Activated naive CD8-positive, alpha-beta T cell treated with anti-CD3 and anti-CD28 coated beads, Interleukin-2, amount 50 U/mL, for 16 hours (primary cell): Measurements from ENCODE around the gene IPO11.
"Not testable (repeated sequence)": the region's sequence is repeated elsewhere in the genome, so short reads cannot be mapped to it uniquely, and the experiment has no call there.

Experiments used
- DNase-seq: peaks from one replicate; pipeline ENCODE4 v3.0.0-alpha.2; 2020; ENCODE audit warnings: low read depth, low spot score

Gene IPO11

DNA sequence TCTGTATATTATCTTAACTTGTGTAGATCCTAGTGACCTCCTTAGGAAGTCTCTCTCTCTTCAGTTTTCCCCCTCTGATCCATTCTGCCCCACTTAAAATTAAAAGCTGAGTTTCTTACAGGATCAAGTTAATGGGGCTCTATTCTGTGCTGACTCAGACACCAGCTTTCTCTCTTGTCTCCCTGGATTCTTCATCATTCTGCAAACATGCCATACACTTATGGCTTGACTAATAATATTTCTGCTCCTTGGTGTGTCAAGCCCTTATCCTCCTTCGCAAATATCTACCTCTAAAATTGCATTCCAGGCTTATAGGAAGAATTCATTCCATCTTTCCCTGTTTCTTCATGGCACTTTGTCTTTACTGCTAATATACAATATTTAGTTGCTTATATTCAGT lies 184.1 kb downstream of the IPO11 start:
- no peak for DNase-seq

DNA sequence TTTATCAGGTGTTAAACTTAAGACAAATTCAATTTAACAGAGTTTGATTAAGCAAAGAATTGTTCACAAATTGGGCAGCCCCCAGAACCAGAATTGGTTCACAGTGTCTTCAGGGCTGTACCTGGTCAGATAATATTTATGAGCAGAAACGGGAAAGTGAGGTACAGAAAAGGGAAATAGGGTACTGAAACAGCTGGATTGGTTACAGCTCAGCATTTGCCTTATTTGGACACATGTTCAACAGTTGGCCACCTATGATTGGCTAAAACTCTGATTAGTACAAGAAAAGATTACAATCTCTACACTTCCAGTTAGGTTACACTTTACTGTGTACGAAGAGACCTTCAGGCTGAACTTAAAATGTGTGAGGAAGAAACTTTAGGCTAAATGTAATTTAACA lies 184.8 kb downstream of the IPO11 start:
- DNase-seq: no peak

- DNase-seq: no peak
Observed at GRCh38 chr5:62600560-62601252, 188.1 kb downstream of the IPO11 start.

- no peak for DNase-seq
Observed at GRCh38 chr5:62603934-62604333, 191.4 kb downstream of the IPO11 start.

DNA sequence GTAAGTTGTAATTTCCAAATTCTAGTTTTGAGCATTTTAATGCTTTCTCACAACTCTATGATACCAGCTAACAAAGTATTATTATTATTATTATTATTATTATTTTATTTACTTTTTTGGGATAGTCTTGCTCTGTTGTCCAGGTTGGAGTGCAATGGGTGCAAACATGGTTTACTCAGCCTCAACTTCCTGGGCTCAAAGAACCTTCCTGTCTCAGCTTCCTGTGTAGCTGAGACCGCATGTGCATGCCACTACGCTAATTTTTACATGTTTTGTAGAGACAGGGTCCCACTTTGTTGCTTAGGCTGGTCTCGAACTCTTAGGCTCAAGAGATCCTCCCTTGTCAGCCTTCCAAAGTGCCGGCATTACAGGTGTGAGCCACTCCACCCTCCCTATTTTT lies 193.1 kb downstream of the IPO11 start:
- no peak for DNase-seq

- no peak for DNase-seq
Observed at GRCh38 chr5:62606878-62607277, 194.3 kb downstream of the IPO11 start.

- no peak for DNase-seq
Observed at GRCh38 chr5:62607615-62608014, 195.1 kb downstream of the IPO11 start.

DNA sequence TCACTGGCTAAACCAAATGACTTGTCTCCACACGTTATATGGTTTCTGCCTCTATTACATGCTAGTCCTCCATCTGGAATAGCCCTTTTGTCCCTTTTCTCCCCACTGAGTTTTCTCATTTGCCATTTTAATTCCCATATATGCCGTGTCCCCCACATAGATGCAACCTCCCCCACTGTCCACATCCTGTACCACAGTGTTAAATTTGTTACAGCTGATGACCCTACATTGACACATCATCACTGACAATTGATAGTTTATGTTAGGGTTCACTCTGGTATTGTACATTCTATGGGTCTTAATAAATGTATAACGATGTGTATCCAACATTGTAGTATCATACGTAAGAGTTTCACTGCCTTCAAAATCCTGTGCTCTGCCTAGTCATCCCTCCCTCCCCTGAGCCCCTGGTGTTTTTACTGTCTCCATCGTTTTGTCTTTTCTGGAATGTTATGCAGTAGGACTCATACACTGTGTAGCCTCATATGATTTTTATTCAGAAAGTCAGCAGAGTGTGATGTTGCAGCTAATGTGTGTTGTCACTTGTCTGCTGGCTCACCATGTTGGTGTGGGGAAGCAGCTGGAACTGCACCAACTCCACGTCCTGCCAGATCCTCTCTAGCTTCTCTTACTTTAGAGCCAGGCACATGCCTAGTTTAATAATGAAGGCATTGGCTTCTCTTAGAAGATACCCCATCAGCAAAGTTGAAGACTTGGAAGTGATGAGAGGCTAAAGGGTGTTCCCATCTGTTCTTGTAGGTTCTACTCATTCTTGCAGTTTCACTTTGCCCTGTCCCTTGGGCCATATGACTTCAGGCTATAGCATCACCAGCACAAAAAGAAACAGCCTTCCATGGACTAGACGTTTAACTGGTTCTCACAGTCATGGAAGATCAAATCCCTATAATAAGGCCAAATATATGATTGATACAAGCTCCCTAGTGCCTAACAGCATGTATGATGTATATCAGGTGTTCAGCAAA lies 196.3 kb downstream of the IPO11 start:
- DNase-seq: no peak

GRCh38 chr5:62614355-62614754 lies 201.8 kb downstream of the IPO11 start:
- DNase-seq: no peak

GRCh38 chr5:62616615-62617277 lies 204.2 kb downstream of the IPO11 start:
- DNase-seq: no peak

DNA sequence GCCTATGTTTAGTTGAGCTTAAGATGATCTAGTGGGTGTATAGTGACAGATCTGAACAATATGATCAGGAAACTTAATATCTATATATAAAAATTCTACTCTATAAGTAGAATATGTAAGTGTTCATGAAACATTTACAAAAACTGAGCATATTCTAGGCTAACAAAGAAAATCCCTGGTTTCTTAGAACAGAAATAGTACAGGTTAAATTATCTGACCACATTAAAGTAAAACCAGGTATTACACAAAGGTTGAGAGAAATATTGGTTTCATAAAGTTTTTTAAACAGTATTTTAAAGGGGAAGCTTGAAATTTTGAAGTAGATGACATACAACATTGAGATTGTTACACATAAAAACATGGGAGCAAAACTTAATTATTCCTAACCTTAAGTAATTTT lies 205.4 kb downstream of the IPO11 start:
- DNase-seq: no peak

GRCh38 chr5:62620761-62621160 lies 208.2 kb downstream of the IPO11 start:
- DNase-seq: no peak

DNA sequence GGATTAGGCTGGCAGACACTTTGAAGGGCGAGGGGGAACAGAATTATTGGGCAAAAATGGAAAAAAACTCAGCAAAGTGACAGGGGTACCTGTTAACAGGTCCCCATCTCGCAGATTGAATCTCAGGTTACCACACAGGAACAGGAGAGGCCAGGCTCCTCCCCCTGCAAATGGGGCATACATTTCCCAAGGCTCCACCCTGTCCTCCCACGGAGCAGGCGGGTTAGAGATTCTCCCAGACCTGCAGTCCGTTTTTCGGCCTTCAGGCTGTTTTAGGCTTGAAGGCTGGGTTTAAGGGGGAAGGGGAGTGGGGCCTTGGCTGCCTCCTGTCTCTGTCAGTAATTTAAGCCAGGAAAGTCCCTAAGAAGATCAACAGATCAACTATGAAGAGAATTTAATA lies 208.7 kb downstream of the IPO11 start:
- DNase-seq: no peak

DNA sequence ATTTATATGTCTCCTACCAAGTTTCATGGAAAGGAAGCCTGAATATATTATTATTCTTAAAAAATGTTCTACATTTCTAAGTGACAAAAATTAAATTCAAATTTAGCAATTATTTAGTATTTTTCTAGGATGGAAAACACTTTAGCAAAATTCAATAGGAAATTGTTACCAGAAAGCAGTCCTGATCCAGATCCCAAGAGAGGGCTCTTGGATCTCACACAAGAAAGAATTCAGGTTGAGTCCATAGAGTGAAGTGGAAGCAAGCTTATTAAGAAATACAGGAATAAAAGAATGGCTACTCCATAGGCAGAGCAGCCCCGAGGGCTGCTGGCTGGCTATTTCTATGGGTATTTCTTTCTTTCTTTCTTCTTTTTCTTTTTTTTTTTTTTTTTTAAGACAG lies 210.7 kb downstream of the IPO11 start:
- no peak for DNase-seq

- DNase-seq: not testable (repeated sequence)
Observed at GRCh38 chr5:62624436-62624835, 211.9 kb downstream of the IPO11 start.

GRCh38 chr5:62626534-62626933 lies 214.0 kb downstream of the IPO11 start:
- no peak for DNase-seq

GRCh38 chr5:62627121-62627520 lies 214.6 kb downstream of the IPO11 start:
- DNase-seq: no peak

DNA sequence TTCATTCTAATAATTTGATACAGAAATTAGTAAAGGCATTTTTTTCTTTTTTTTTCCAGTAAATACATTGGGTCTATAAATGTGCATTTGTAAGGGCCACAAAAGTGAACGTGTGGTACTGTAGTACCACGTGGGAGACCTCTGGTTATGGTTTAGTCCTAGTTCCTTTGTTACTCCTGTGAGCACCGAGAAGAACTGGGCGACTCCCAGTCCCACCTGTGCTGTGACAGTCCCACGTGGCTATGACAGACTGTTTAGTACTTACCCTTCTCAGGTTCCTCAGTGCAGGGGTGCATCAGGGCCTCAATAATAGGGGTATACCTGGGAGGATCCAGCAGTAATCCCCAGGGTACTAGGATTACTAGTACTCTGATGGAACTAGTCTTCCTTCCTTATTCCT lies 215.3 kb downstream of the IPO11 start:
- no peak for DNase-seq

- no peak for DNase-seq
Observed at GRCh38 chr5:62631909-62632580, 219.5 kb downstream of the IPO11 start.

- no peak for DNase-seq
Observed at GRCh38 chr5:62633243-62633642, 220.7 kb downstream of the IPO11 start.

GRCh38 chr5:62640446-62640845 lies 227.9 kb downstream of the IPO11 start:
- DNase-seq: no peak

DNA sequence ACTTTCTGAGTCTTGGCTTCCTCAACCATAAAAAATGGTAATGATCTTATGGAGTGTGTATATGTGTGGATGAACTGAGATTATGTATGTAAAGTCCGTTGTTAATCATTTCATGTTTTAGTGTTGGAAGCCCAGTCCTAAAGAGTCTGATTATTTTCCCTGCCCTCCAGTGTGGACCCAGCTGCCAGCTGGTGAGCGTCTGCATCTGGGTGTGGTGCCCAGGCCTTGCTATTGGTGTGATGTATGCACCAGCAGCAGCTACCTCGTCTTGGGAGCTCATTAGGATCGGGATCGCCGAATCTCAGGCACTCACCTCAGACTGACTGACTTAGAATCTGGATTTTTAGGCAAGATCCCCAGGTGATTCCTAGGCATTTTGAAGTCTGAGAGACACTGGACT lies 229.9 kb downstream of the IPO11 start:
- DNase-seq: no peak
